Tibial nerve (tissue), 4 donors: ENCODE results near the gene AOC2.

Source experiments
- CTCF ChIP-seq, 5 experiments: fragments of 200-600 bp in 3 of 5; fragments of 450-650 bp in 2 of 5; sonication (generic) in 3 of 5; IDR thresholded peaks; one replicate each; pipeline ENCODE4 v1.5.1; 2016 to 2019; ENCODE audit warnings: antibody characterized with exemption in 5 of 5, mild to moderate bottlenecking in 3 of 5, moderate library complexity in 2 of 5
- EP300 ChIP-seq, 2 donors: sonication (generic); formaldehyde crosslinking; IDR thresholded peaks; one replicate each; pipeline ENCODE4 v1.6.1; 2017; ENCODE audit warnings: antibody characterized with exemption in 2 of 2, mild to moderate bottlenecking in 1 of 2
- POLR2A ChIP-seq, 2 donors: fragments of 450-650 bp; IDR thresholded peaks; one replicate each; pipeline ENCODE4 v1.6.1; 2017; ENCODE audit warnings: antibody characterized with exemption in 2 of 2, mild to moderate bottlenecking in 2 of 2, moderate library complexity in 2 of 2

GRCh38 chr17:42797067-42798007 lies 47.0 kb upstream of the AOC2 start:
- TF ChIP-seq CTCF (IDR thresholded peaks at IDR 0.05) = no peak
- no peak for TF ChIP-seq POLR2A (IDR thresholded peaks at IDR 0.05)
- no peak for TF ChIP-seq EP300 (IDR thresholded peaks at IDR 0.05)
